ENCODE measurements around the gene C1orf198. TPM values are rescaled to one million over a fixed set of nuclear protein-coding genes. Genes with fewer than 3 reads are reported as not detected.
"Not testable (repeated sequence)": the region's sequence is repeated elsewhere in the genome, so short reads cannot be mapped to it uniquely, and the experiment has no call there.

C1orf198 gene
- total and polyA plus RNA-seq, 4 donors = 51.1 to 96.1 (median 77.9) TPM

DNA sequence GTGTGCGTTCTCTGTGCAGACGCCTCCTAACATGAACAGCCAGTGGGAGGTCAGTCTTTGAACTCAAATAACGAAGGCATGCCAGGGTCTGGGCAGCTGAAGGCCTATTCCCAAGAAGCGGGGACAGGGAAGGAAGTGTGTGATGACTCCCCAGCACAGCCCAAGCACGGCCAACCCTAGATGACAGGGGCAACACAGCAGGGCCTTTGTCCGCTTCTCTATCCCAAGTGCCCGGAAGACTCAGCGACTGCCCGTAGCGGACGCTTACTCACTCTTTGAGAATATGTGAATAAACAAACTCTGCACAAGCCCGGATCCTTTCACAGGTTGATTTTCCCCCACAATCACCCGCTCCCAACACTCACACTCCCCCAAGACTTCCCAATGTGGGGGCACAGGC is 11.2 kb downstream of the C1orf198 start:
- Histone ChIP-seq H3K27me3 (ENCODE audit: control insufficient read depth, insufficient read depth, low read length) (no peaks in the 10 kb centered on the region), H3K9me3 (ENCODE audit: control insufficient read depth, insufficient read depth, low read length) (peaks cover 2% of the 10 kb centered on the region), H3K36me3 (ENCODE audit: control insufficient read depth, insufficient read depth, low read length) (peaks cover 24% of the 10 kb centered on the region), H3K4me3 (ENCODE audit: low read depth, low read length) (no peak overlapping the region), H3K4me1 (ENCODE audit: control insufficient read depth, insufficient read depth, low read length) (peaks cover 63% of the 10 kb centered on the region), H3K27ac (ENCODE audit: low read depth, low read length) (peak overlapping the region; percentile 90)
- WGBS (ENCODE audit: insufficient coverage) = 30% methylated on average over 11 of the region's 13 CpGs
- peak in 2 of 6 donors; percentile 56 to 76 for DNase-seq (ENCODE audit: low read depth in 4 of 6, low spot score in 6 of 6)

DNA sequence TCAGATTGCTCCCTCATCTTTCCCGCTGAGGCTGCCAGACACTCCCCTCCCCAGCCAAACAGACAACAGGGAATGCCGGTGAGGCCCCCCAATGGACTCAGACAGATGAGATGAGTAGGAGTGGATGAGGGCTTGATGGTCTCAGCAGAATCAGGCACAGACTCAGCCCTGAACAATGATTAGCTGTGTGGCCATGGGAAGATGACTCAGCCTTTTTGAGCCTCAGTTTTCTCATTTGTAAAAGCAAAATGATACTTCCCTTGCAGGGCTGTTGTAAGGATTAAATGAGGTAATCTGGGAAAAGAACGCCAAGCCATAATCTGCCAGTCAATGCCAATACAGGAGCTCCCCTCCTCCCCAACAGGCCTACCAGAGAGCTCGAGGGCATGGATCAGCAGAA is 12.4 kb downstream of the C1orf198 start:
- no peak for DNase-seq (ENCODE audit: low read depth in 4 of 6, low spot score in 6 of 6)
- no peak overlapping the region for H3K4me3 ChIP-seq (ENCODE audit: low read depth, low read length)
- H3K27me3 ChIP-seq (ENCODE audit: control insufficient read depth, insufficient read depth, low read length) = no peaks in the 10 kb centered on the region
- peaks cover 63% of the 10 kb centered on the region for H3K4me1 ChIP-seq (ENCODE audit: control insufficient read depth, insufficient read depth, low read length)
- H3K9me3 ChIP-seq (ENCODE audit: control insufficient read depth, insufficient read depth, low read length) = peaks cover 2% of the 10 kb centered on the region
- 57% methylated on average over 1 of the region's 4 CpGs for WGBS (ENCODE audit: insufficient coverage)
- H3K27ac ChIP-seq (ENCODE audit: low read depth, low read length) = peak overlapping the region; percentile 90
- peaks cover 27% of the 10 kb centered on the region for H3K36me3 ChIP-seq (ENCODE audit: control insufficient read depth, insufficient read depth, low read length)

DNA sequence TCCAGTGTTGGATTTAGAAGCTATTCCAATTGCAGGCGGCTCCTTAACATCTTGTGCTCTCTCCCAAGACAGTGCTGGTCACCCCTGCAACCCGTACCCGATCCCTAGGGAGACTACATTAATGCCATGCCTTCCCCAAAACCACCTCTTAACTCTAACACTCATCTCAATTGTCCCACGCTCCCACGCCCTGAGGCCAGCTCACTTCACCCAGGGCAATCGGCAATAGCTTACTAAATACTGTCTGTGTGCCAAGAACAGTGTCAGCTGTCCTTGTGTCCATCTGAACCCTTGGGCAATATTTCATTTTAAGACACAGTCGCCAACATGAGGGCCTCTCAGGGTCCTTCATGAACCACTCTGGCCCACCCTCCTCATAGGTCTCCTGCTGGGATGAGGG is 13.9 kb downstream of the C1orf198 start:
- H3K27ac ChIP-seq (ENCODE audit: low read depth, low read length) = no peak overlapping the region
- DNase-seq (ENCODE audit: low read depth in 4 of 6, low spot score in 6 of 6) = no peak
- WGBS (ENCODE audit: insufficient coverage) = 95% methylated on average over 7 of the region's 7 CpGs
- H3K4me3 ChIP-seq (ENCODE audit: low read depth, low read length) = no peak overlapping the region
- H3K4me1 ChIP-seq (ENCODE audit: control insufficient read depth, insufficient read depth, low read length) = peaks cover 70% of the 10 kb centered on the region
- H3K9me3 ChIP-seq (ENCODE audit: control insufficient read depth, insufficient read depth, low read length) = no peaks in the 10 kb centered on the region
- H3K36me3 ChIP-seq (ENCODE audit: control insufficient read depth, insufficient read depth, low read length) = peaks cover 34% of the 10 kb centered on the region
- H3K27me3 ChIP-seq (ENCODE audit: control insufficient read depth, insufficient read depth, low read length) = no peaks in the 10 kb centered on the region

DNA sequence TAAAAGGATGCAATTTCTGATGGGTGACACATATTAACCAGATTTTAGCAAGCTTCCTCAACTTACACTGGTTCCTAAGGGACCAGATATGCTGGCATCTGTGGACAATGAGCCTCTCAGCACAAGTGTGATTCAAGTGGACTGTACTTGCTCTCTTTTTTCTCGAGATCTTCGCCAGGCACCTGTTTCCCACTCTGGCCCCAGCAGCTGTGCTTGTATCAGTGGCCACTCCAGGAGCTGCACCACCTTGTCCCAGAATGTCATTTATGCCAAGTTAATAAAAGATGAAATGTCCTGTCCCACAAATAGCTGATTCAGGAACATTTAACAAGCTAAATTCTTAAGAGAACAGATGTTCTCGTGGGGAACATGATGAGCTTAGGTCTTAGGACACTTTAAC is 14.6 kb downstream of the C1orf198 start:
- Histone ChIP-seq H3K36me3 (ENCODE audit: control insufficient read depth, insufficient read depth, low read length) (peaks cover 39% of the 10 kb centered on the region), H3K9me3 (ENCODE audit: control insufficient read depth, insufficient read depth, low read length) (no peaks in the 10 kb centered on the region), H3K4me3 (ENCODE audit: low read depth, low read length) (no peak overlapping the region), H3K4me1 (ENCODE audit: control insufficient read depth, insufficient read depth, low read length) (peaks cover 71% of the 10 kb centered on the region), H3K27me3 (ENCODE audit: control insufficient read depth, insufficient read depth, low read length) (no peaks in the 10 kb centered on the region), H3K27ac (ENCODE audit: low read depth, low read length) (no peak overlapping the region)
- 100% methylated on average over 2 of the region's 3 CpGs for WGBS (ENCODE audit: insufficient coverage)
- DNase-seq (ENCODE audit: low read depth in 4 of 6, low spot score in 6 of 6) = no peak

DNA sequence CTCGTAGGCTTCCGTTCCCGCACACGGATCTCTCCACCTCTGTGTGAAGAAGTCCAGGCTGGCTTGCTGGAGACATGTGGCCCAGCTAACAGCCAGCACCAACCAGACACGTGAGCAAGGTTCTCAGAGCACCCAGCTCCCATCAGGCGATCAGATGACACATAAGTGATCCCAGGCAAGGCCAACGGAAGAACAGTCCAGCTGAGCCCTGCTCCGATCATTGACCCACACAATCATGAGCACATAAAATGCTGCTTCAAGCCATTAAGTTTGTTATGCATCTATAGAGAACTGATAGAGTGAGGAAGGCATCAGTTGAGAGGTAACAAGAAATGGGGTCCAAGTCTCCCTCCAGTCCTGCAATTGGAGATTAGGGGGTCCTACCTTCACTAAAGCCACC is 15.4 kb downstream of the C1orf198 start:
- H3K4me3 ChIP-seq (ENCODE audit: low read depth, low read length) = no peak overlapping the region
- peaks cover 39% of the 10 kb centered on the region for H3K36me3 ChIP-seq (ENCODE audit: control insufficient read depth, insufficient read depth, low read length)
- 96% methylated on average over 7 of the region's 8 CpGs for WGBS (ENCODE audit: insufficient coverage)
- H3K4me1 ChIP-seq (ENCODE audit: control insufficient read depth, insufficient read depth, low read length) = peaks cover 66% of the 10 kb centered on the region
- H3K9me3 ChIP-seq (ENCODE audit: control insufficient read depth, insufficient read depth, low read length) = no peaks in the 10 kb centered on the region
- no peak for DNase-seq (ENCODE audit: low read depth in 4 of 6, low spot score in 6 of 6)
- no peak overlapping the region for H3K27ac ChIP-seq (ENCODE audit: low read depth, low read length)
- no peaks in the 10 kb centered on the region for H3K27me3 ChIP-seq (ENCODE audit: control insufficient read depth, insufficient read depth, low read length)

DNA sequence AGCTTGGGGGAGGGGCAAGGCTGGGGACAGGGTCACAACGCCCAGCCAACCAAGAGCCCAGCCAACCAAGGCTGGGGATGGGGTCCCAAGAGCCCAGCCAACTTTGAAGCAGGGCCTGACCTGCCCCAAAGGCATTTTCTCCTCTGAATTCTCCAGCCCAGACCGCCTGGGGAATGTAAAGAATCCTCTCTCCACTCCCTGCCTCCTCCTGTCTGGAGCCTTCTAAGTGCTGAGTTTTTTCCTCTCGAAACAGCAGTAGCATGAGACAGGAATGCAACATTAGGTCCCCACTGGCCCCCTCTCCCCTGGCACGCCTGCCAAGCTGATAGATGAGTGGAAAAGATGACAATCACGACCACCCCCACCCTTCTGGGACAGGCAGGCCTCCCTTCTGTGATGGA is 17.0 kb downstream of the C1orf198 start:
- Histone ChIP-seq H3K4me1 (ENCODE audit: control insufficient read depth, insufficient read depth, low read length) (peaks cover 55% of the 10 kb centered on the region), H3K27me3 (ENCODE audit: control insufficient read depth, insufficient read depth, low read length) (no peaks in the 10 kb centered on the region), H3K4me3 (ENCODE audit: low read depth, low read length) (no peak overlapping the region), H3K36me3 (ENCODE audit: control insufficient read depth, insufficient read depth, low read length) (peaks cover 41% of the 10 kb centered on the region), H3K27ac (ENCODE audit: low read depth, low read length) (peak overlapping the region; percentile 76), H3K9me3 (ENCODE audit: control insufficient read depth, insufficient read depth, low read length) (no peaks in the 10 kb centered on the region)
- DNase-seq (ENCODE audit: low read depth in 4 of 6, low spot score in 6 of 6) = peak in 1 of 6 donors; percentile 52
- WGBS (ENCODE audit: insufficient coverage) = 58% methylated on average over 2 of the region's 5 CpGs

GRCh38 chr1:230850547-230850946 is 17.8 kb downstream of the C1orf198 start:
- H3K27me3 ChIP-seq (ENCODE audit: control insufficient read depth, insufficient read depth, low read length) = no peaks in the 10 kb centered on the region
- H3K36me3 ChIP-seq (ENCODE audit: control insufficient read depth, insufficient read depth, low read length) = peaks cover 41% of the 10 kb centered on the region
- H3K4me3 ChIP-seq (ENCODE audit: low read depth, low read length) = no peak overlapping the region
- WGBS (ENCODE audit: insufficient coverage) = 90% methylated on average over 7 of the region's 8 CpGs
- peaks cover 48% of the 10 kb centered on the region for H3K4me1 ChIP-seq (ENCODE audit: control insufficient read depth, insufficient read depth, low read length)
- H3K27ac ChIP-seq (ENCODE audit: low read depth, low read length) = peak overlapping the region; percentile 76
- no peaks in the 10 kb centered on the region for H3K9me3 ChIP-seq (ENCODE audit: control insufficient read depth, insufficient read depth, low read length)
- no peak for DNase-seq (ENCODE audit: low read depth in 4 of 6, low spot score in 6 of 6)

GRCh38 chr1:230849451-230850224 is 18.7 kb downstream of the C1orf198 start:
- 50% methylated on average over 7 of the region's 14 CpGs for WGBS (ENCODE audit: insufficient coverage)
- DNase-seq (ENCODE audit: low read depth in 4 of 6, low spot score in 6 of 6) = peak in 1 of 6 donors; percentile 92

DNA sequence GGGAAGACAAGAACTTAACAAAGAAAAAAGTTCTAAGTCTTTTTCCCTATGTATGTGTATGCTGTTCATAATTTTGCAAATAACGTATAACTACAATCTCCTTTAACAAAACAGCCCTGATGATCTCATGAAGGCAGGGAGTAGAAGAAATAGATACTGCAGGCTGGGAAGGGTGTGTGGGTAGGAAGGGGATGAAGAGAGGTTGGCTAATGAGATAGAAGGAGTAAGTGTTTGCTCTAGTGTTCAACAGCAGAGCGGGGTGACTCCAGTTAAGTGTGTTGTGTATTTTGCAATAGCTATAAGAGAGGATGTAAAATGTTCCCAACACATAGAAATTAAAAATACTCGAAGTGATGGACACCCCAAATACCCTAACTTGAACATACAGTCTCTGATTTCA is 20.1 kb downstream of the C1orf198 start:
- Histone ChIP-seq H3K4me3 (ENCODE audit: low read depth, low read length) (no peak overlapping the region), H3K9me3 (ENCODE audit: control insufficient read depth, insufficient read depth, low read length) (no peaks in the 10 kb centered on the region), H3K27me3 (ENCODE audit: control insufficient read depth, insufficient read depth, low read length) (no peaks in the 10 kb centered on the region), H3K4me1 (ENCODE audit: control insufficient read depth, insufficient read depth, low read length) (peaks cover 45% of the 10 kb centered on the region), H3K36me3 (ENCODE audit: control insufficient read depth, insufficient read depth, low read length) (peaks cover 43% of the 10 kb centered on the region), H3K27ac (ENCODE audit: low read depth, low read length) (no peak overlapping the region)
- WGBS (ENCODE audit: insufficient coverage) = no CpG with 5 or more reads among the region's 3 CpGs
- DNase-seq (ENCODE audit: low read depth in 4 of 6, low spot score in 6 of 6) = no peak

More at GRCh38 chr1:230849451-230850224, 18.7 kb downstream of the C1orf198 start:
- Histone ChIP-seq H3K36me3 (ENCODE audit: control insufficient read depth, insufficient read depth, low read length) (peaks cover 40% of the 10 kb centered on the region), H3K27ac (ENCODE audit: low read depth, low read length) (peak overlapping the region; percentile 76), H3K27me3 (ENCODE audit: control insufficient read depth, insufficient read depth, low read length) (no peaks in the 10 kb centered on the region), H3K4me1 (ENCODE audit: control insufficient read depth, insufficient read depth, low read length) (peaks cover 42% of the 10 kb centered on the region), H3K9me3 (ENCODE audit: control insufficient read depth, insufficient read depth, low read length) (no peaks in the 10 kb centered on the region), H3K4me3 (ENCODE audit: low read depth, low read length) (no peak overlapping the region)

DNA sequence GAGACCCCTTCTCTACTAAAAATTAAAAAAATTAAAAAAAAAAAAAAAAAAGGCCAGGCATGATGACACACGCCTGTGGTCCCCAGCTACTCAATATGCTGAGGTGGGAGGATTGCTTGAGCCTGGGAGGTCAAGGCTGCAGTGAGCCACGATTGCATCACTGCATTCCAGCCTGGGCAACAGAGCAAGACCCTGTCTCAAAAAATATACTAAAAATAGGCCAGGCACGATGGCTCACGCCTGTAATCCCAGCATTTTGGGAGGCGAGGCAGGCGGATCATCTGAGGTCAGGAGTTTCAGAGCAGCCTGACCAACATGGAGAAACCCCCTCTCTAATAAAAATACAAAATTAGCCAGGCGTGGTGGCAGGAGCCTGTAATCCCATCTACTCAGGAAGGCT is 23.1 kb downstream of the C1orf198 start:
- H3K27ac ChIP-seq (ENCODE audit: low read depth, low read length); H3K4me3 ChIP-seq (ENCODE audit: low read depth, low read length); H3K27me3 ChIP-seq (ENCODE audit: control insufficient read depth, insufficient read depth, low read length); H3K9me3 ChIP-seq (ENCODE audit: control insufficient read depth, insufficient read depth, low read length); DNase-seq (ENCODE audit: low read depth in 4 of 6, low spot score in 6 of 6): not testable (repeated sequence)
- H3K4me1 ChIP-seq (ENCODE audit: control insufficient read depth, insufficient read depth, low read length) = peaks cover 40% of the 10 kb centered on the region
- 95% methylated on average over 2 of the region's 7 CpGs for WGBS (ENCODE audit: insufficient coverage)
- peaks cover 44% of the 10 kb centered on the region for H3K36me3 ChIP-seq (ENCODE audit: control insufficient read depth, insufficient read depth, low read length)
